A673 (cell line): Measurements from ENCODE around the gene DHCR24.

Experiments used
- EZH2 ChIP-seq: fragments of 200-600 bp; sonication (generic); IDR thresholded peaks from 2 replicates; pipeline ENCODE4 v1.6.1; 2017; ENCODE audit warnings: borderline replicate concordance, low read depth, mild to moderate bottlenecking, mixed read lengths, antibody characterized with exemption, low read length; ENCODE audit not compliant: poor library complexity, severe bottlenecking
- TF ChIP-seq, protein P1 (sequence below): fragments of 300-800, 200-600 bp; sonication (generic); conservative IDR thresholded peaks from 2 replicates; pipeline ENCODE4 v1.5.1; 2017; ENCODE audit warnings: low read depth, mild to moderate bottlenecking, antibody characterized with exemption, low read length, moderate library complexity, mixed read lengths

DNA sequence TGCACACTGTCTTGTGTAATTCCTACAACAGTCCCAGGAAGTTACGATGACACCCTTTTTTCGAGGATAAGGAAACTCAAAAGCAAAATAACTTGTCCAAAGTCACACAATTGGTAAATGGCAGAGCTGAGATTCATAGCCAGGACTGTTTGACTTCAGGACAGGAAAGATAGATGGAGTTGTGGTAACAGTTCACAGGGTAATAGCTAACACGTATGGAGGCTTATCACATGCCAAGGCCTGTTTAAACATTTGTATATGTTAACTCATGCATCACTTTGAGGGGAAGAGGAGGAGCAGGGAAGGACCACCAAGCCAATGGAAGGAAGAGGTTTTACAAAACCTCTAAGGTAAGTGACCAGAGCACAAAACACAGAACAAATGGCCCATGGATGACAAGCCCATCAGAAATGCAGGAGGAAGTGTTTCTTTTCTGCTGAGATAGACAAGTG is 2.8 kb downstream of the DHCR24 start:
- TF ChIP-seq, protein P1, sequence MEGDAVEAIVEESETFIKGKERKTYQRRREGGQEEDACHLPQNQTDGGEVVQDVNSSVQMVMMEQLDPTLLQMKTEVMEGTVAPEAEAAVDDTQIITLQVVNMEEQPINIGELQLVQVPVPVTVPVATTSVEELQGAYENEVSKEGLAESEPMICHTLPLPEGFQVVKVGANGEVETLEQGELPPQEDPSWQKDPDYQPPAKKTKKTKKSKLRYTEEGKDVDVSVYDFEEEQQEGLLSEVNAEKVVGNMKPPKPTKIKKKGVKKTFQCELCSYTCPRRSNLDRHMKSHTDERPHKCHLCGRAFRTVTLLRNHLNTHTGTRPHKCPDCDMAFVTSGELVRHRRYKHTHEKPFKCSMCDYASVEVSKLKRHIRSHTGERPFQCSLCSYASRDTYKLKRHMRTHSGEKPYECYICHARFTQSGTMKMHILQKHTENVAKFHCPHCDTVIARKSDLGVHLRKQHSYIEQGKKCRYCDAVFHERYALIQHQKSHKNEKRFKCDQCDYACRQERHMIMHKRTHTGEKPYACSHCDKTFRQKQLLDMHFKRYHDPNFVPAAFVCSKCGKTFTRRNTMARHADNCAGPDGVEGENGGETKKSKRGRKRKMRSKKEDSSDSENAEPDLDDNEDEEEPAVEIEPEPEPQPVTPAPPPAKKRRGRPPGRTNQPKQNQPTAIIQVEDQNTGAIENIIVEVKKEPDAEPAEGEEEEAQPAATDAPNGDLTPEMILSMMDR: no peak
- no peak for TF ChIP-seq EZH2
